IgD-negative memory B cell (primary cell): ENCODE measurements around the gene MLLT3. TPM values are rescaled to one million over a fixed set of nuclear protein-coding genes. Genes with fewer than 3 reads are reported as not detected.
A peak's percentile ranks its signal among the peaks of the same experiment; 100 is the strongest.

Experiments
- H3K27ac Mint-ChIP-seq, 3 donors: one replicate each; pipeline ENCODE4 v1.8.0; 2020 to 2022; ENCODE audit warnings: mild to moderate bottlenecking in 3 of 3, mixed read lengths in 3 of 3, moderate library complexity in 1 of 3
- H3K27me3 Mint-ChIP-seq: one replicate; pipeline ENCODE4 v1.8.0; 2021; ENCODE audit warnings: mixed read lengths
- H3K36me3 Mint-ChIP-seq: one replicate; pipeline ENCODE4 v1.8.0; 2020; ENCODE audit warnings: mild to moderate bottlenecking, mixed read lengths
- H3K4me1 Mint-ChIP-seq, 3 donors: one replicate each; pipeline ENCODE4 v1.8.0; 2020 to 2022; ENCODE audit warnings: mixed read lengths in 3 of 3, mild to moderate bottlenecking in 1 of 3
- H3K4me3 Mint-ChIP-seq, 4 donors: one replicate each; pipeline ENCODE4 v1.8.0; 2020 to 2022; ENCODE audit warnings: mild to moderate bottlenecking in 4 of 4, mixed read lengths in 4 of 4, moderate library complexity in 3 of 4
- H3K9me3 Mint-ChIP-seq, 3 donors: one replicate each; pipeline ENCODE4 v1.8.0; 2020 to 2021; ENCODE audit warnings: mixed read lengths in 3 of 3, mild to moderate bottlenecking in 1 of 3
- polyA plus RNA-seq: library from polyadenylated mRNA; unstranded; fragments of 300-500 nt; fragmentation: Illumina TruSeq; gene quantifications from one replicate; pipeline ENCODE4 v1.2.3, GENCODE V29; 2021

Gene MLLT3
- polyA plus RNA-seq, 1 donor from 2014 or later, result 3.2 TPM

- peaks cover 0 to under 1% (median 0%) of the 10 kb centered on the region in 3 donors for H3K4me1 Mint-ChIP-seq
- H3K36me3 Mint-ChIP-seq, result no peaks in the 10 kb centered on the region
- H3K27ac Mint-ChIP-seq, result no peak overlapping the region
These were observed 231.9 kb downstream of the MLLT3 start for GRCh38 chr9:20390400-20390799.

DNA sequence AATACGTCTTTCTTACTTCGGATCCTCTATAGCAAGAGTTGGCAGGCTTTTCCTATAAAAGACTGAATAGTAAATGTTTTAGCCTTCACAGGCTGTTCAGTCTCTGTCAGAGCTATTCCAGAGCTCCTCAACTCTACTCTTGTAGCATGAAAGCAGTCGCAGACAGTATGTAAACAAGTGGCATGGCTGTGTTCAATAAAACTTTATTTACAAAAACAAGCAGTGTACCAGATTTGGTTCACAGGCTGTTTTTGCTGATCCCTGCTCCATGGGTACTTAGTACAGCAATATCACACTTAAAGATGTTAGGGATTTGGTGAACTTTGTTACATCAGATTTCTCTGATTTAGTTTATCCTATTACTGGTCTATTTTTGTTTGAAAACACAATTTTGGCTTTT, 235.2 kb downstream of the MLLT3 start:
- H3K36me3 Mint-ChIP-seq, result no peaks in the 10 kb centered on the region

More at GRCh38 chr9:20390400-20390799, 231.9 kb downstream of the MLLT3 start:
- Mint-ChIP-seq H3K27me3 (no peaks in the 10 kb centered on the region), H3K9me3 (no peaks in the 10 kb centered on the region), H3K4me3 (no peak overlapping the region)

GRCh38 chr9:20384642-20385041, 237.7 kb downstream of the MLLT3 start:
- Mint-ChIP-seq H3K4me3 (no peak overlapping the region), H3K27ac (no peak overlapping the region), H3K27me3 (peaks cover 7% of the 10 kb centered on the region), H3K36me3 (peaks cover 2% of the 10 kb centered on the region), H3K4me1 (peaks cover 0 to 3% (median 0%) of the 10 kb centered on the region in 3 donors), H3K9me3 (no peaks in the 10 kb centered on the region)

More for the DNA sequence above, 235.2 kb downstream of the MLLT3 start:
- H3K9me3 Mint-ChIP-seq, result no peaks in the 10 kb centered on the region
- H3K4me3 Mint-ChIP-seq, result no peak overlapping the region
- no peaks in the 10 kb centered on the region for H3K27me3 Mint-ChIP-seq
- no peak overlapping the region for H3K27ac Mint-ChIP-seq
- peaks cover 0 to 3% (median 0%) of the 10 kb centered on the region in 3 donors for H3K4me1 Mint-ChIP-seq

- H3K4me1 Mint-ChIP-seq, result peaks cover 0 to 3% (median 0%) of the 10 kb centered on the region in 3 donors
- no peaks in the 10 kb centered on the region for H3K9me3 Mint-ChIP-seq
- H3K27me3 Mint-ChIP-seq, result peaks cover 7% of the 10 kb centered on the region
- no peak overlapping the region for H3K4me3 Mint-ChIP-seq
- H3K27ac Mint-ChIP-seq, result no peak overlapping the region
- peaks cover 2% of the 10 kb centered on the region for H3K36me3 Mint-ChIP-seq
These were observed 239.7 kb downstream of the MLLT3 start for GRCh38 chr9:20382460-20383071.

- H3K4me3 Mint-ChIP-seq, result no peak overlapping the region
- no peaks in the 10 kb centered on the region for H3K9me3 Mint-ChIP-seq
- no peak overlapping the region for H3K27ac Mint-ChIP-seq
- peaks cover 7% of the 10 kb centered on the region for H3K27me3 Mint-ChIP-seq
- H3K36me3 Mint-ChIP-seq, result peaks cover 2% of the 10 kb centered on the region
- peaks cover 0 to 5% (median 0%) of the 10 kb centered on the region in 3 donors for H3K4me1 Mint-ChIP-seq
These were observed 241.8 kb downstream of the MLLT3 start for GRCh38 chr9:20380546-20380945.

GRCh38 chr9:20379804-20380225, 242.5 kb downstream of the MLLT3 start:
- Mint-ChIP-seq H3K4me1 (peaks cover 0 to 6% (median 0%) of the 10 kb centered on the region in 3 donors), H3K9me3 (no peaks in the 10 kb centered on the region), H3K36me3 (peaks cover 2% of the 10 kb centered on the region), H3K4me3 (no peak overlapping the region), H3K27me3 (peaks cover 7% of the 10 kb centered on the region), H3K27ac (no peak overlapping the region)

- H3K36me3 Mint-ChIP-seq, result peaks cover 2% of the 10 kb centered on the region
- peaks cover 7% of the 10 kb centered on the region for H3K27me3 Mint-ChIP-seq
- no peak overlapping the region for H3K27ac Mint-ChIP-seq
- peaks cover 0 to 6% (median 0%) of the 10 kb centered on the region in 3 donors for H3K4me1 Mint-ChIP-seq
- H3K9me3 Mint-ChIP-seq, result no peaks in the 10 kb centered on the region
- no peak overlapping the region for H3K4me3 Mint-ChIP-seq
These were observed 243.4 kb downstream of the MLLT3 start for GRCh38 chr9:20378851-20379250.

- Mint-ChIP-seq H3K4me3 (no peak overlapping the region), H3K27ac (no peak overlapping the region), H3K36me3 (peaks cover 2% of the 10 kb centered on the region), H3K4me1 (peaks cover 0 to 9% (median 8%) of the 10 kb centered on the region in 3 donors), H3K9me3 (no peaks in the 10 kb centered on the region), H3K27me3 (peaks cover 7% of the 10 kb centered on the region)
These were observed 244.5 kb downstream of the MLLT3 start for GRCh38 chr9:20377790-20378189.

- Mint-ChIP-seq H3K9me3 (no peaks in the 10 kb centered on the region), H3K4me3 (peak overlapping the region in 1 of 4 donors; percentile 3), H3K36me3 (peaks cover 2% of the 10 kb centered on the region), H3K27me3 (peaks cover 7% of the 10 kb centered on the region), H3K4me1 (peaks cover 0 to 9% (median 9%) of the 10 kb centered on the region in 3 donors), H3K27ac (no peak overlapping the region)
These were observed 245.4 kb downstream of the MLLT3 start for GRCh38 chr9:20376731-20377375.

DNA sequence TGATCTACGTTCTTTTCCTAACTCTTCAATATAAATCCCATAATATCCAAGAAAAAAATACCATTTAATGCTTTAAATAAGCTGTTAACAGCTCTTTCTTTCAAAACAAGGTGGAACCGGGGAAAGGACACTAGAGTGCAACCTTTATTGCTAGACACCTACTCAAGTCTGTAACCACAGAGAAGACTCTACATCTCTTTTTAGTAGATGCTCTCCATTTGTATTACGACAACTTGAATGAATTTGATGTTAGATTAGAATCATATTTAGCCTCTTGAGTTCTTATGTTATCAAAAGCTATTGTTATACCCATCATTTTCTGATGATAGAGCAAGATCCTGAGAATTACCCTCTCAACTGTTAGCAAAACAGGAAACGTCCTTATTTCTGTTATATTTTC, 246.3 kb downstream of the MLLT3 start:
- no peak overlapping the region for H3K27ac Mint-ChIP-seq
- no peak overlapping the region for H3K4me3 Mint-ChIP-seq

GRCh38 chr9:20373263-20373662, 249.0 kb downstream of the MLLT3 start:
- Mint-ChIP-seq H3K27ac (peak overlapping the region in 1 of 3 donors; percentile 14), H3K27me3 (no peaks in the 10 kb centered on the region), H3K4me3 (no peak overlapping the region), H3K9me3 (peaks cover 0 to 2% (median 0%) of the 10 kb centered on the region in 3 donors), H3K36me3 (no peaks in the 10 kb centered on the region), H3K4me1 (peaks cover 0 to 9% (median 9%) of the 10 kb centered on the region in 3 donors)

More for the DNA sequence above, 246.3 kb downstream of the MLLT3 start:
- peaks cover 2% of the 10 kb centered on the region for H3K36me3 Mint-ChIP-seq
- no peaks in the 10 kb centered on the region for H3K9me3 Mint-ChIP-seq
- peaks cover 0 to 9% (median 9%) of the 10 kb centered on the region in 3 donors for H3K4me1 Mint-ChIP-seq
- H3K27me3 Mint-ChIP-seq, result peaks cover 7% of the 10 kb centered on the region

GRCh38 chr9:20369391-20369790, 252.9 kb downstream of the MLLT3 start:
- Mint-ChIP-seq H3K27me3 (no peaks in the 10 kb centered on the region), H3K9me3 (peaks cover 0 to 2% (median 0%) of the 10 kb centered on the region in 3 donors), H3K27ac (no peak overlapping the region), H3K36me3 (no peaks in the 10 kb centered on the region), H3K4me3 (no peak overlapping the region), H3K4me1 (peaks cover 0 to 9% (median 7%) of the 10 kb centered on the region in 3 donors)

DNA sequence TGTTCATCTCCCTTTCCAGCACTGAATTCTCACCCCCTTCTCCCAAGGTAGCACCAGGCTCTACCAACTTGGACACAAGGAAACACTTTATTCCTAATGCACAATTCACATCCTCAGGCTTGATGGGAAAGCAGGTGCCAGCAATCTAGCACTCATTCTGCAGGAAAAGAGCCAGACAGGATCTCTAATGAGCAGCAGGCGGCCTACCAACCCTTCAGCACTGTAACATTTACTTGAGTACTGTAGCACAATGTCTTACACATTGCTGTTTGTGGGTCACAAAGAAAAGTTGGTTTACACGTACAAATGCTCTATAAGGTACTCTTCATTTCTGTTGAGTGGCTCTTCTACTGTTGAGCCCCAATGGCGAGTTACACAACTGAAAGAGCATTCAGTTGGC, 254.4 kb downstream of the MLLT3 start:
- H3K27me3 Mint-ChIP-seq, result no peaks in the 10 kb centered on the region
- H3K36me3 Mint-ChIP-seq, result no peaks in the 10 kb centered on the region
- no peak overlapping the region for H3K27ac Mint-ChIP-seq
- H3K4me1 Mint-ChIP-seq, result peaks cover 0 to 2% (median under 1%) of the 10 kb centered on the region in 3 donors
- peaks cover 0 to 2% (median 0%) of the 10 kb centered on the region in 3 donors for H3K9me3 Mint-ChIP-seq
- H3K4me3 Mint-ChIP-seq, result no peak overlapping the region

DNA sequence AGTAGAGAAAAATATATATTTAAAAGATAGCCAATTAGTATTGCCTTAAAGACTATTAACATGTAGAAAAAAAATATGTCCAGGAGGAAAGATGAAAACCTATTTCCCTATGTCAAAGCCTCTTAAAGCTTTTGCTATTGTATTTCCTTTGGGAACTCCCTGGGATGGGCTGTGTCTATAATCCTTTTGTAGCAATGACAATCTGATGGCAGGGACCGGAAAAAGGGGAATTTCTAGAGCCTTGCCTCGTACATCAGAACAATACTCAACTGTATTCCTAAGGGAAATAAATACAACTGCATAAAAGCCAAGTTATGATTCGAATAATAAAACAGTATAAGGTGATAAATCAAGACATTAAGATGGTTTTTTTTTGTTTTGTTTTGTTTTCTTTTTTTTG, 257.3 kb downstream of the MLLT3 start:
- Mint-ChIP-seq H3K9me3 (peaks cover 0 to 2% (median 0%) of the 10 kb centered on the region in 3 donors), H3K27me3 (no peaks in the 10 kb centered on the region), H3K4me3 (no peak overlapping the region), H3K4me1 (peaks cover 0 to 5% (median 3%) of the 10 kb centered on the region in 3 donors), H3K36me3 (no peaks in the 10 kb centered on the region), H3K27ac (no peak overlapping the region)

- H3K4me1 Mint-ChIP-seq, result peaks cover 0 to 5% (median 3%) of the 10 kb centered on the region in 3 donors
These were observed 259.1 kb downstream of the MLLT3 start for GRCh38 chr9:20363233-20363632.

More at GRCh38 chr9:20363233-20363632, 259.1 kb downstream of the MLLT3 start:
- Mint-ChIP-seq H3K9me3 (no peaks in the 10 kb centered on the region), H3K4me3 (no peak overlapping the region), H3K27ac (no peak overlapping the region), H3K36me3 (no peaks in the 10 kb centered on the region), H3K27me3 (no peaks in the 10 kb centered on the region)
